Activated T-cell treated with anti-CD3 and anti-CD28 coated beads, Interleukin-2, amount 50 U/mL, for 48 hours (primary cell): ENCODE measurements around the gene ALDH1L1.
A peak's percentile ranks its signal among the peaks of the same experiment; 100 is the strongest.
"Not testable (repeated sequence)": the region's sequence is repeated elsewhere in the genome, so short reads cannot be mapped to it uniquely, and the experiment has no call there.

Source experiments
- DNase-seq, 2 experiments: peaks; one replicate each; pipeline ENCODE4 v3.0.0-alpha.2; 2020

Gene ALDH1L1

GRCh38 chr3:126104742-126105605 lies 75.4 kb downstream of the ALDH1L1 start:
- no peak for DNase-seq

GRCh38 chr3:126104028-126104635 lies 76.3 kb downstream of the ALDH1L1 start:
- DNase-seq: no peak

- DNase-seq: peak in 1 of 2 experiments; percentile 5
Observed at GRCh38 chr3:126103121-126104027, 77.0 kb downstream of the ALDH1L1 start.

GRCh38 chr3:126102530-126102951 lies 77.8 kb downstream of the ALDH1L1 start:
- no peak for DNase-seq

GRCh38 chr3:126102011-126102410 lies 78.4 kb downstream of the ALDH1L1 start:
- no peak for DNase-seq

- DNase-seq: no peak
Observed at GRCh38 chr3:126101521-126101982, 78.8 kb downstream of the ALDH1L1 start.

GRCh38 chr3:126100634-126101301 lies 79.6 kb downstream of the ALDH1L1 start:
- DNase-seq: no peak

GRCh38 chr3:126100269-126100633 lies 80.1 kb downstream of the ALDH1L1 start:
- DNase-seq: no peak

GRCh38 chr3:126098391-126098858 lies 82.0 kb downstream of the ALDH1L1 start:
- DNase-seq: no peak

- no peak for DNase-seq
Observed at GRCh38 chr3:126097801-126098200, 82.6 kb downstream of the ALDH1L1 start.

- not testable (repeated sequence) for DNase-seq
Observed at GRCh38 chr3:126096274-126096673, 84.1 kb downstream of the ALDH1L1 start.

- DNase-seq: not testable (repeated sequence)
Observed at GRCh38 chr3:126092128-126092527, 88.3 kb downstream of the ALDH1L1 start.

- DNase-seq: no peak
Observed at GRCh38 chr3:126087552-126088175, 92.7 kb downstream of the ALDH1L1 start.

- peak in 1 of 2 experiments; percentile 33 for DNase-seq
Observed at GRCh38 chr3:126085841-126086240, 94.5 kb downstream of the ALDH1L1 start.

GRCh38 chr3:126085276-126085675 lies 95.1 kb downstream of the ALDH1L1 start:
- DNase-seq: no peak

- no peak for DNase-seq
Observed at GRCh38 chr3:126084768-126085180, 95.6 kb downstream of the ALDH1L1 start.

- DNase-seq: peak; percentile 93 to 95
Observed at GRCh38 chr3:126083913-126084767, 96.2 kb downstream of the ALDH1L1 start, which contains the start of gene SLC41A3. Gene SLC41A3 (minus strand): TSS chr3:126084124. CDS start chr3:126068219, 15,905 bp downstream.

- peak; percentile 59 to 70 for DNase-seq
Observed at GRCh38 chr3:126083511-126083912, 96.9 kb downstream of the ALDH1L1 start.

- DNase-seq: no peak
Observed at GRCh38 chr3:126083138-126083445, 97.3 kb downstream of the ALDH1L1 start.

- no peak for DNase-seq
Observed at GRCh38 chr3:126082362-126083137, 97.8 kb downstream of the ALDH1L1 start.
